Activated CD4-positive, alpha-beta T cell treated with anti-CD3 and anti-CD28 coated beads, Interleukin-2, Interleukin-6, amounts not matched to agents 100 ng/mL and 50 ng/mL, durations not matched to agents 16 hours and 8 hours (primary cell): ENCODE data around the gene AHCTF1.
"Not testable (repeated sequence)": the region's sequence is repeated elsewhere in the genome, so short reads cannot be mapped to it uniquely, and the experiment has no call there.

ENCODE experiments used
- DNase-seq: peaks from one replicate; pipeline ENCODE4 v3.0.0-alpha.2; 2020

Gene AHCTF1

GRCh38 chr1:246921481-246921880, 10.3 kb downstream of the AHCTF1 start:
- DNase-seq = no peak

DNA sequence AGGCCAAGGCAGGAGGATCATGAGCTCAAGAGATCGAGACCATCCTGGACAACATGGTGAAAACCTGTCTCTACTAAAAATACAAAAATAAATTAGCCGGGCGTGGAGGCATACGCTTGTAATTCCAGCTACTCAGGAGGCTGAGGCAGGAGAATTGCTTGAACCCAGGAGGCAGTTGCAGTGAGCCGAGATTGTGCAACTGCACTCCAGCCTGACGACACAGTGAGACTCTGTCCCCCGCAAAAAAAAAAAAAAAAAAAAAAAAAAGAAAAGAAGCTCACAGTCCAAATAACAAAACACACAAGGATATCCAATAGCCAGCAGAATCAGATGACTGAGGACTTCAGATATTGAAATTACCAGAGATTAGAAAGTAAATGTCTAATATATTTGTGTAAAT, 11.8 kb downstream of the AHCTF1 start:
- no peak for DNase-seq

DNA sequence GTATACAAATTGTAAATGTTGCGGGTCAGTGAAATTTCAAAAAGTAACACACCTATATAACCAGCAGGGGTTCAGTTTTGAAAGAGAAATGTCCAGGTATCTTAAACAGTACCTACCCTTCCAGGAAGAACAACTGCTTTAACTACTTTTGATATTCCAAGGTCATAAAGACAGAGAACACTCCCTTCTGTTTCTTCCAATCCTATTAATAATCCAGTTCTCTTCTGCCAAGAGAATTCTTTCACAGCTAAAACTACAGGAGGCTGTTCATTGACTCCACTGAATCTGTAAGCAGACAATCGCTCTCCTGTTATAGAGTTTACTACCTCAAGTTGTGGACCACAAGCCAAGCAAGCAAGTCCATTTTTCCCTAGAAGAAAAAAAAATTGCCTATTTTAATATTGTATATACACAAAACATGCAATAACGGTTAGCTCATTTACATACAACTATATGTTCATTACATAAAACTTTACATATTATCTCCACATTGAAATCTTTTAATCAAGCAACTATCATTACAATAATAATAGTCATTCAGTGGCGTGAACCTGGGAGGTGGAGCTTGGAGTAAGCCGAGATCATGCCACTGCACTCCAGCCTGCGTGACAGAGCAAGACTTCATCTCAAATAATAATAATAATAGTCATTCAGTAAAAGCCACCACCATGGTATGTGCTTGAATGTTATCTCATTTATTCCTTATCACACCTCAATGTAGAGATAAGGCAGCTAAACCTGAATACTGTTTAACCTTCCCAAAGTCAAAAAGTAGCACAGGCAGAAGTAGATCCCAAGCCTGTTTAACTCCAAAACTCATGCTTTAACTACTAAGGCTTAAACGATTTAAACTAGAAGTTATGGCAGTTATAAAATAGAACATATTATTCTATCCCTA, 15.5 kb downstream of the AHCTF1 start:
- DNase-seq = not testable (repeated sequence)

- DNase-seq = peak; percentile 15
These were observed 24.3 kb downstream of the AHCTF1 start for GRCh38 chr1:246907472-246907871.

DNA sequence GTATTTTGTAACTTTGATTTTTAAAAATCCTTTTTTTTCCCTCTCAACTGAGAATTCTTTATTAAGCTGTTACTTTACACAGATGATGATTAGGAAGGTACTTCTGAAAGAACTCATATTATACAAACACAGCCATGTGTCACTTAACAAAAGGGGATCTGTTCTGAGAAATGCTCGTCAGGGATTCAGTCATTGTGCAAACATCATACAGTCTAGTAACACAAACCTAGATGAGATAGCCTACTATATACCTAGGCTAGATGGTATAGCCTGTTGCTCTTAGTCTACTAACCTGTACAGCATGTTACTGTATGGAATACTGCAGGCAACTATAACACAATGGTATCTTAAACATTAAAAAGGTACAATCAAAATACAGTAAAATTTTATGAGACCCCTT, 24.9 kb downstream of the AHCTF1 start:
- no peak for DNase-seq

DNA sequence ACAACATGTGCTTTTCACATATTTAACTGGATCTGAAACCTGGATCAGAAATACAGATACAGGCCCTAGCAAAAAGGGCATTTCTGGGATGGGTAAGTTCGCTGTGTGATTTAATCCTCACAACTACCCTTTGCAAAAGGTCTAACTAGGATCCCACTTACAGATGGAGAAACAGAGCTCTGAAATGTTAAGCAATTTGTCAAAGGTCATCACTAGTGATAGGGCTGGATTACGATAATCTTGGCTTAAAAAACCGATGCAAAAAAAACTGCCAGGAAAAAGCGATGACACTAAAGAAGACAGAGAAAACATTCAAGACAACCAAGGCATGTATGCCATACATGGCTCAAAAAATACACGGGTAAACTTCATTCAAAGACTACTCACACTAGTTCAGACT, 29.9 kb downstream of the AHCTF1 start:
- no peak for DNase-seq

DNA sequence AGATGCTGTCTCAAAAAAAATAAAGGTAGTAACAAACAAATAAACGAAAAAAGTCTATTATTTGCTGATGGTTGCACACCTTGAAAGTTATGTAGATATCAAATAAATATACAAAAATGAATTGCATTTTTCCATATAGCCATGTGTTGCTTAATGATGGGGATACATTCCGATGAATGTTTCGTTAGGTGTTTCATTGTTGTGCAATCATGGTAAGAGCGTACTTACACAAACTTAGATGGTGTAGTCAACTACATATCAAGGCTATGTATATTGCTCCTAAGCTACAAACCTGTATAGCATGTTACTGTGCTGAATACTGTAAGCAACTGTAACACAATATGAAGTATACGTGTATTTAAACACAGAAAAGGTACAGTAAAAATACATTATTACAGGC, 34.4 kb downstream of the AHCTF1 start:
- DNase-seq = no peak

DNA sequence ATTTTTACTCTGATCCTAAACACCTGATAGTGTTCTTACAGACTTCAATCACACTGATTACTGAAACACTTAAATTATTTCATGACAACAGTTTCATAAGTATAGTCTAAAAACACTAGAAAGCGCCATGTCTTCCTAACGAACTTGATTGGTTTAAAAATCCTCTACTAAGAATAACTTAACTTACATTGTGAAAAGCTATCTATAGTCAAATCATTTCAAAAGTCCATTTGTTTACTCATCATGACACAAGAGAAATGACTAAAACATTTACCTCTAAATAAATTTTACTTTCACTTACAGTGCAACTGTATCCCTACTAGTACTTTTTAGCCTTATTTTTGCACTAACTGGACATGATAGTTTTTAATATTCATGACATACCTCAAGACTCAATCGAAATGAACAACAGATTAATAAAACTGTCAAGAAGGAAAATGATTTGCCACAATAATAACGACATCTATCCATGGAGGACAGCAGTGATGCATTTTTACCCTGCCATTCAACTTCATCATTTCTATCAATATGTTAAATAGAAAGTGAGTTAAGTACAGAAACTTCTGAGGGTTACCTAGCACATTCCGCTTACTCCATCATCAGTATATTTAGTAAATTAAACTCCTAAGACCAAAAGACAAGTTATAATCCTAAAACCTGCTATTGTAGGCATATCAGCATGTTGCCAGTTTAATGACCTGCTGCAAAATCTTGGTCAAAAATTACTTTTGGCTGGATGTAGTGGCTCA, 38.4 kb downstream of the AHCTF1 start:
- DNase-seq = peak; percentile 44

DNA sequence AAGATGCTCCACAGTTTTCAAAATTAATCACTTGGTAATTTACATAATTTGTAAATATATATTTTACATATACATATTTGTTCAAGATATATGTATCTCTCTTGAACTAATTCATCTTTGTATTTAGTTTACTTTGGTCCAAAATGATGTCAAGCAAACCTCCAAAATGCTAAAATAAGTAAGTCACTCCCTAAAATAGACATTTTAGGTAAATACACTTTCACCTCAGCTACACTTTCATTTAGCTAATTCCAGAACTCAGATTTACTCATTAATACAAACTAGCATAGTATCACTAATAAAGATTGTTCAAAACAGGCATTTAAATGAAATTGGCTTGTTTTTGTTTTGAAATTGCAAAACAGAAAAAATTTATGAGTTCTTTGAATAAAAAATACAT, 40.6 kb downstream of the AHCTF1 start:
- no peak for DNase-seq

GRCh38 chr1:246888522-246888921, 43.2 kb downstream of the AHCTF1 start:
- DNase-seq = no peak

DNA sequence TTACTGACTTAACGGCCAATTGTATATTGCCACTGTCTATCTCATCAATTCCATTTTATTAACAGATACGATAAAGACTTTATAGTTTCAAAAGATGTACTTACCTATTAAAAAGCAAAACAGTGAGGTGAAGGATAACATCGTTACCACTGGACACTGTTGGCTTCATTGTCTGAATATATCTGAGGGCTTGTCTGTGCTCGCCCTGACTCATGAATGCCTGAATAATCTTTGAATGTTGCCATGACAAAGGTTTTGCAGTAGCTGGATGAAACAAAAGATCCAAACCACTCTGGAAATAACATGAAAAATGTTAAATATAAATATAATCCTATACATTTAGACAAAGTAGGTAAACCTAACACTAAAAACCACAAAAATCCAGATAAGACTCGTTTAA, 46.4 kb downstream of the AHCTF1 start:
- DNase-seq = not testable (repeated sequence)

- no peak for DNase-seq
These were observed 53.2 kb downstream of the AHCTF1 start for GRCh38 chr1:246878551-246878950.

- DNase-seq = no peak
These were observed 55.3 kb downstream of the AHCTF1 start for GRCh38 chr1:246876431-246876830.

DNA sequence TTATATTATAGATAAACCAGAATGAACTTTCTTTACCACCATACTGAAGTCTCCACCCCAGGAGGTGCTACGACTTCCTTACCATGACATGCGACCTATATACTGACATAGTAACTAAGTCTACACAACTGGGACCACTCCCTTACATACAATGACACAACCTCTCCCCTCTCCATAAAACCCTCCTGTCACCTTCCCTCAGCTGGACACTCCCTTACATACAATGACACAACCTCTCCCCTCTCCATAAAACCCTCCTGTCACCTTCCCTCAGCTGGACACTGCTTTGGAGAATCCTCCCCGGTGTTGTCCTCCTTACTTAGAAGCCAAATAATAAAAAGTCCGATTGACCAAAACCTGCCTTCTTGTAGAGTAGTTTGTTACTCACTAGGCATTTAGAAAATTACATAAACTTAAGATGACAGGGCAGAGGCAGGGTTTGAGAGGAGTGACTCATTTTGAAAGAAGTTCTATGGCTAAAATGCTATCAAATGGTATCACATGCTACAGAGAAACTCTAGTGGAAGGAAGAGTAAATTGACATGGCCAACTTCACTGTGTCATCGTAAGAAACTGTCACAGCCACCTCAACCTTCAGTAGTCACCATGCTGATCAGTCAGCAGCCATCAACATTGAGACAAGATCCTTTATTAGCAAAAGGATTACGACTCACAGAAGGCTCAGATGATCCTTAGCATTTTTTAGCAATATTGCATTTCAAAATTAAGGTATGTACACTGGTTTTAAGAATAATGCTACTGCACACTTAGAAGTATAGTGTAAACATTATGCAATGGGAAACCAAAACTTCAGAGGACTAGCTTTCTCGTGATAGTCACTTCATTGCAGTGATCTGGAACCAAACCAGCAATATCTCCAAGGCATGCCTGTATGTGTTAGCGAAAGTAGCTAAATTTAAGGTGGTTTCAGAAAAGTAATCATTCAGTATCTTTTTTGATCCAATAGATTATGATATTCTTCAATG, 56.4 kb downstream of the AHCTF1 start:
- DNase-seq = peak; percentile 77

- DNase-seq = no peak
These were observed 65.8 kb downstream of the AHCTF1 start for GRCh38 chr1:246865921-246866320.

DNA sequence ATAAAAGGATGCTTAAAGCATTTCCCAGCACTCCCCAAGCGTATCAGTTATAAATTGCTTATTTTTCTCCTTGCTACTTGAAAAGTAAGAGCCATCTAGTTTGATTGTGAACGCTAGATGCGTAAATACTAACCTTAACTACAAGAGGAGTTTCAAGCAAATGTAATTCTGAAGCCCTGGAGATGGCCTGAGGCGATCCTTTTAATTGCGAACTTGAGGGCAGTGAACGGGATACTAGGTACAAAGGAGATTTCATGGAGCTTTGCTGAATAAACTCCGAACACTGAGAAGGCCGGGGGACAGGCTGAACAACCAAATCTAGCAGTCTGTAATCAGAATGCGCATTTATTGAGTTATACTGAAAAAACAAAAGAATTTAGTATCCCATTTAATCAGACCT, 68.0 kb downstream of the AHCTF1 start:
- DNase-seq = not testable (repeated sequence)

DNA sequence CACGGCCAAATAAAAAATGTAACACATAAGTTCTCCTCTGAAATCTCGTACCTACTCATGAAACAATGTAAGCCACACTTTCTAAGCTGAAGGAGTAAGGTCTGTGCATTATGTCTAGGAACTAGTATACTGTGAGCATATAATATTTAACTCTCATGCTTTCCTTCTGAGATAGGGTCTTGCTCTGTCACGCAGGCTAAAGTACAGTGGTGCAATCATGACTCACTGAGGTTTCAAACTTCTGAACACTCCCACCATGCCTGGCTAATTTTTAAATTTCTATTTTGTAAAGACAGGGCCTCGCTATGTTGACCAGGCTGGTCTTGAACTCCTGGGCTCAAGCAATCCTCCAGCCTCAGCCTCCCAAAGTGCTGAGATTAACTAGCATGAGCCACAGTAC, 71.3 kb downstream of the AHCTF1 start:
- no peak for DNase-seq

- DNase-seq = no peak
These were observed 75.4 kb downstream of the AHCTF1 start for GRCh38 chr1:246856371-246856770.

DNA sequence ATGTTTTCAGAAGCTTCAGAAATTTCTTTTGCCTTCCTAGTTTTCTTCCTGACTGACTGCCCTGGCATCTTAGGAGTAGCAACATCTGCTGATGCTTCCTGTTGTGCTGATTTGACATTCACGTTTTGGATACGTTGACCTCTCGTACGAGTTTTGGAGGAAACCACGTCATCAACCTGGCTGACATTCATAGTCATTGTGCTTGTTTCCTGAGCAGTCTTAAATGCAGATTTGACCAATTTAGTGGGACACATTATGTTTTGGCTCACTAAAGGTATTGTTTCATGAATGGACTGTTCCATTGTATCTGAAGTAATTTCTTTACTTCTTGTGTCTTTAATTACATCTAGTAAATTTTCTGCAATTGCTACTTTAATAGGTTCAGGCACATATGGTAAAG, 81.1 kb downstream of the AHCTF1 start:
- DNase-seq = not testable (repeated sequence)

DNA sequence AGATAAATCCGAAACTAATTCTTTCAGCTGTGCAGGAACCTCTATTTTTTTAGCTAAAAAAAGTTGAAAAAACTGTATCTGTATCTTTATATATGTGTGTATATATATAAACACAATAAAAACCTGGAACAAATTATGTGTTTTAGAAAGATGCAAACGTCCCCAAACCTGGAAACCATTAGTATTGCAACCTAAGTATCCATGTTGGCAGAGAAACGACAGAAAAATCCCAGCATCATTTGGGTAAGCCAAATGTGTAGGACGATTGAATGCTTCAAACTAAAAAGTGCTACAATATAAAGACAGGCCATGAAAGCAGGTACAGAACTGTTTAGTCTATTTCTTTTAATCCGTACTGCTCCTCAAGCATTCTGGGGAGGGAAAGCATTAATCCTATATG, 87.9 kb downstream of the AHCTF1 start:
- DNase-seq = no peak

- DNase-seq = not testable (repeated sequence)
These were observed 91.0 kb downstream of the AHCTF1 start for GRCh38 chr1:246840761-246841160.

DNA sequence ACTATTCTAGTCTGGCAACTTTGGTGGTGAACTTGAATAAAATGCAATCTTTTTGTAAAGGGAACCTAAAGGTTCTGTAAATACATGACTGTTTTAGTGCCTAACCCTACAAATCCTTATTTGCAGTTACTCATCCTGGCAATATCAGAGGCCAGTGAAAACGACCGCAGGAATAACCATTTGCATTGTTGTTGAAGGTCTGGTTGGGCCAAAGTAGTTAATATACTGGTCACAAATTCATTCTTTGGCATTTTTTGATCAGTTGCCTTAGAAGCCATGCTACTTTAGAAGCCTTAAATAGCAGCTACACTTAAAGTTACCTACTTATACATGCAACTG, 93.7 kb downstream of the AHCTF1 start:
- no peak for DNase-seq
